VCaP (cell line): ENCODE measurements around the gene KIAA0319L.
A peak's percentile ranks its signal among the peaks of the same experiment; 100 is the strongest.
"Not testable (repeated sequence)": the region's sequence is repeated elsewhere in the genome, so short reads cannot be mapped to it uniquely, and the experiment has no call there.

ENCODE experiments used
- H3K27ac ChIP-seq: fragments of 450-650 bp; 2 replicates; pipeline ENCODE4 v1.5.1; 2017
- TF ChIP-seq, protein P1 (sequence below): fragments of 450-650 bp; conservative IDR thresholded peaks from 2 replicates; pipeline ENCODE4 v1.5.1; 2017; ENCODE audit warnings: mild to moderate bottlenecking, moderate library complexity

Gene KIAA0319L

DNA sequence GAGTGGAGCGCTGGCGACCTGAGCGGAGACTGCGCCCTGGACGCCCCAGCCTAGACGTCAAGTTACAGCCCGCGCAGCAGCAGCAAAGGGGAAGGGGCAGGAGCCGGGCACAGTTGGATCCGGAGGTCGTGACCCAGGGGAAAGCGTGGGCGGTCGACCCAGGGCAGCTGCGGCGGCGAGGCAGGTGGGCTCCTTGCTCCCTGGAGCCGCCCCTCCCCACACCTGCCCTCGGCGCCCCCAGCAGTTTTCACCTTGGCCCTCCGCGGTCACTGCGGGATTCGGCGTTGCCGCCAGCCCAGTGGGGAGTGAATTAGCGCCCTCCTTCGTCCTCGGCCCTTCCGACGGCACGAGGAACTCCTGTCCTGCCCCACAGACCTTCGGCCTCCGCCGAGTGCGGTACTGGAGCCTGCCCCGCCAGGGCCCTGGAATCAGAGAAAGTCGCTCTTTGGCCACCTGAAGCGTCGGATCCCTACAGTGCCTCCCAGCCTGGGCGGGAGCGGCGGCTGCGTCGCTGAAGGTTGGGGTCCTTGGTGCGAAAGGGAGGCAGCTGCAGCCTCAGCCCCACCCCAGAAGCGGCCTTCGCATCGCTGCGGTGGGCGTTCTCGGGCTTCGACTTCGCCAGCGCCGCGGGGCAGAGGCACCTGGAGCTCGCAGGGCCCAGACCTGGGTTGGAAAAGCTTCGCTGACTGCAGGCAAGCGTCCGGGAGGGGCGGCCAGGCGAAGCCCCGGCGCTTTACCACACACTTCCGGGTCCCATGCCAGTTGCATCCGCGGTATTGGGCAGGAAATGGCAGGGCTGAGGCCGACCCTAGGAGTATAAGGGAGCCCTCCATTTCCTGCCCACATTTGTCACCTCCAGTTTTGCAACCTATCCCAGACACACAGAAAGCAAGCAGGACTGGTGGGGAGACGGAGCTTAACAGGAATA, 20.1 kb upstream of the KIAA0319L start:
- H3K27ac ChIP-seq = no peak overlapping the region

DNA sequence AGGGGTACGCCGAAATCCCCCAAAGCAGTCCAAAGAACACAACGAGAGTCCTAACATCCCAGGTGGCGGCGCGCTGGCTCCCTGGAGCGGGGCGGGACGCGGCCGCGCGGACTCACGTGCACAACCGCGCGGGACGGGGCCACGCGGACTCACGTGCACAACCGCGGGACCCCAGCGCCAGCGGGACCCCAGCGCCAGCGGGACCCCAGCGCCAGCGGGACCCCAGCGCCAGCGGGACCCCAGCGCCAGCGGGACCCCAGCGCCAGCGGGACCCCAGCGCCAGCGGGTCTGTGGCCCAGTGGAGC, 19.5 kb upstream of the KIAA0319L start:
- not testable (repeated sequence) for H3K27ac ChIP-seq

More for the DNA sequence above, 20.1 kb upstream of the KIAA0319L start:
- TF ChIP-seq, protein P1, sequence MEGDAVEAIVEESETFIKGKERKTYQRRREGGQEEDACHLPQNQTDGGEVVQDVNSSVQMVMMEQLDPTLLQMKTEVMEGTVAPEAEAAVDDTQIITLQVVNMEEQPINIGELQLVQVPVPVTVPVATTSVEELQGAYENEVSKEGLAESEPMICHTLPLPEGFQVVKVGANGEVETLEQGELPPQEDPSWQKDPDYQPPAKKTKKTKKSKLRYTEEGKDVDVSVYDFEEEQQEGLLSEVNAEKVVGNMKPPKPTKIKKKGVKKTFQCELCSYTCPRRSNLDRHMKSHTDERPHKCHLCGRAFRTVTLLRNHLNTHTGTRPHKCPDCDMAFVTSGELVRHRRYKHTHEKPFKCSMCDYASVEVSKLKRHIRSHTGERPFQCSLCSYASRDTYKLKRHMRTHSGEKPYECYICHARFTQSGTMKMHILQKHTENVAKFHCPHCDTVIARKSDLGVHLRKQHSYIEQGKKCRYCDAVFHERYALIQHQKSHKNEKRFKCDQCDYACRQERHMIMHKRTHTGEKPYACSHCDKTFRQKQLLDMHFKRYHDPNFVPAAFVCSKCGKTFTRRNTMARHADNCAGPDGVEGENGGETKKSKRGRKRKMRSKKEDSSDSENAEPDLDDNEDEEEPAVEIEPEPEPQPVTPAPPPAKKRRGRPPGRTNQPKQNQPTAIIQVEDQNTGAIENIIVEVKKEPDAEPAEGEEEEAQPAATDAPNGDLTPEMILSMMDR = no peak

DNA sequence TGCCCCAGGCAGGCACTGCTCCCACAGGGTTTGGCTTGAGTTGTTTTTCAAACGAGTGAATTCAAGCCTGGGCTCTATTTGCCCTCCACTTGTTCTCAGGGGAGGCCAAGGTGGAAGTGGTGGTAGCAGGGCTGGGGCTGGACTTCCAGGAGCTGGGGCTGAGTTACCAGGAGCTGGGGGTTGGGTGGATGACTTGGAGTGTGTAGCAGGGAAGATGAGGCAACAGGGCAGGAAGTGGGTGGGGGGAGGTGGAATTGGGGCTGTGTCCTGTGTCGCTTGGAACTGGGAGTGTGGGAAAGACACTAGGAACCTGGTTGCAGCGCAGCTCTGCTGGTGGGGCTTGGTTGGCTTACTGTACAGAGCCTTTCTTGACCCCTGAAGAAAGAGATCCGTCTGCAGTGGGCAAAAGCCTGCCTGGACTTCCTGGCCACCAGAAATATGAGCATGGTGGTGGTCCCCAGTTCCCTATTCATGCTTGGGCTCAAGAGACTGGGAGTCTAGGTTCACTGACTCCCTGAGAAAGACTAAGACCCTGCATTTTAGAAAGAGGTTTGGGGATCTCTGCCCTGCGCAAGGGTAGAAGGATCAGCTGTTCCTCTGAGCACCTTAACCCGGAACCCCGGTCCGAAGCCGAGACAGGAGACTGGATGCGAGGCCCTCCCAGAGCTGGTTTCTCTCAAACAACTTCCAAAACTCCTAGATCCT, 19.0 kb upstream of the KIAA0319L start:
- TF ChIP-seq, protein P1 = no peak
- peak overlapping the region; percentile 77 for H3K27ac ChIP-seq

DNA sequence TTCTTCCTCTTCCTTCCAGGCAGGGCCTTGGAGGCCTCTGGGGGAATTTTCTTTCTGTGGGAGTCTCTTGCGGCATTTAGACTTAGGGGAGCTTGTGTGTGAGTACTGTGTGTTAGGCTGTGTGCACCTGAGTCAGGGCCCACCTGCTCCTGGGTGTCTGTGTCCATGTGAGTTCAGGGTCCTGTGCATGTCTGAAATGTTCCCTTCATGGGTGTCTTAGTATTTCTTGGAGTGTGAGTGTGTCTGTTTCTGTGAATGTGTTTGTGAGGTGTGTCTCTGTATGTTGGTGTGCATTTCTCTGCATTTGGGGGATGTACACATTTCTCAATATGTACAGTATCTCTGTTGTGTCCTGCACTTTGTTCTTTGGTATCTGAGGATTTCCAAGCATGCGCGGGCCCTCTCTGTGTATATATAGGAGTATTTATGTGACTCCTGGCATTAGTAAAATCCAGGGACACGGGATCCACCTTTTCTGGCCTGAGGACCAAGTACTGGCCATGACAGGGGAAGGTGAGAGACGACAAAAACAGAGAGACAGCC, 18.3 kb upstream of the KIAA0319L start:
- H3K27ac ChIP-seq = peak overlapping the region; percentile 77
- TF ChIP-seq, protein P1 = no peak

DNA sequence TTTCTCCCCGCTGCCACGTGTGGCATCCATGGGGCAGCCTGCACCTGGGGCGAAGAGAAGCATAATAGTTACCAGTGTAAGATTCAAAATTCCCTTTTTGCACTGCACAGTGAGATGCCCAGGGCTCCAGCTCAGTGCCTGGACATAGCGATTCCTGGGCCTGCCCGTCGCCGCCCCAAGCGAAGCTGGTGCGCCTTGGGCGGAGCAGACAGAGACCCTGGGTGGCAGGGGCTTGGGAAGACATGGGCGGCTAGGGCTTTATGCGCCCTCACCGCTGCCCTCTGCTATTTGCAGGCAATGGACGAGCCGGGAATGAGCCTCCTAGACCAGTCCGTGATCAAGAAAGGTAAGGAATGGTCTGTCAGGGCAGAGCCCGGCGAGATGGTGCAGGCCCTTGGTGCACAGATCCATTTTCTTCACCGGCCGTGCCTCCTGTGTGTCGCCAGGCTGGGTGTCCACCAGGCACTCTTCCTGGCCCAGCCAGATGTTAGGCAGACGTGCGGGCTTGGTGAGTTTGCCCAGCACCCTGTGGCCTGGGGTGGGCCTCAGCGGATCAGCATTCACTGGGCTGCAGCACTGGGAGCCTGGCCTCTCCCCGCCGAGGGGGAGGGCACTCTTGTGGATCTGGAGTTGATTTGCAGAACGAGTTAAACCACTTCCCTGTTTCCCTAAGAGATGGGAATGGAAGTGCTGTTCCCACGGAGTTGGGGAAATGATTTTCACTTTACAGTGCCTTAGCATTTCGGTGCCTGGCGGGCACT, 17.6 kb upstream of the KIAA0319L start:
- TF ChIP-seq, protein P1 = no peak
- H3K27ac ChIP-seq = peak overlapping the region; percentile 77

DNA sequence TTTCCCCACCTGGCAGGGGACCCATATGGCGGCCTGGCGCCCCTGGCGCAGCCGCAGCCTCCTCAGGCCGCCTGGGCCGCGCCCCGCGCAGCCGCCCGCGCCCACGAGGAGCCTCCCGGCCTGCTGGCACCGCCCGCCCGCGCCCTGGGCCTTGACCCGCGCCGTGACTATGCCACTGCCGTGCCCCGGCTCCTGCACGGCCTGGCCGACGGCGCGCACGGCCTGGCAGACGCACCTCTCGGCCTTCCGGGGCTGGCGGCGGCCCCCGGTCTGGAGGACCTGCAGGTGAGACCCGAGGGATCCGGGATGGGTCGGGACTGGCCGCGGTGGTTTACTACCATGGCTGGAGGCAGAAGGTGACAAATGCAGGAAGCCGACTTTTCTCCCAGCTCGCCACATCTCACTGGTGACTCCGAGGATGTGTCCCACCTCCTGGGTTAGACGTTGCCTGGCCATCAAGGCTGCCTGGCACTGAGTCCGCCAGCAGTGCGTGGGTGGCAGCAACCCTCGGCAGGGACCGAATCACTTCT, 17.0 kb upstream of the KIAA0319L start:
- H3K27ac ChIP-seq = peak overlapping the region; percentile 77
- TF ChIP-seq, protein P1 = no peak

DNA sequence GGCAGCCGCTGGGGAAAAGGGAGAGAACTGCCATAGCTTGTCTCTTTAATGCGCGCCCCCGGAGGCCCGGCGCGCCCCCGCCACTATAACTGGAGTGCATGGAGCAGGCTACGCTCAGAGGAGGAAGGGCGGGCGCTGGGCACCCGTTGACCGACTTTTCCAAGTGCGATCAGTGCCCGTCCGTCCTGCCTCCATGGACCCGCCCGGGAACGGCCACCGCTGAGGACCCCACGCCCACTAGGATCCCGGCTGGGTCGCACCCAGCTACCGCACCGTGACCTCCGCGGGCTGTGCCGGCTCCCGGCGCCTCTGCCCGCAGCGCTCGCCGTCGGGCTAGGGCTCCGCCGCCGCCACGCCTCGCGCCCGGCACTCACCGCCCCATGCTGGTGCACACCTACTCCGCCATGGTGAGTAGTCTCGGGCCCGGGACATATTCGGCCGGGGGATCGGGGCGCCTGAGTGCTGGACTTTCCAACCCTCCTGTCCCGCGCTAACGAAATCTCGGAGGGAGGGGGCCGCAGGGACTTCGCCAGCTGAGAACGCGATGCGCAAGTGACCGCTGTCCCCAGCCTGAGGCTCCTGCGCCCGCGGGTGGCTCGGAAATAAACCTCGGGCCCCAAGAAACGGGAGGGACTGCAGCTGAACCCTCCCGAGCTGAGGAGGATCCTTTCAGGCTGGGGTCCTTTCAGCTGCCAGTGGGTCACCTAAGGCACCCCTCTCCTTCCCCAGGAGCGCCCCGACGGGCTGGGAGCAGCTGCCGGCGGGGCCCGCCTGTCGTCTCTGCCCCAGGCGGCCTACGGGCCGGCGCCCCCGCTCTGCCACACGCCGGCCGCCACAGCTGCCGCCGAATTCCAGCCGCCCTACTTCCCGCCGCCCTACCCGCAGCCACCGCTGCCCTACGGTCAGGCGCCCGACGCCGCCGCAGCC, 16.3 kb upstream of the KIAA0319L start, which contains the start of gene TFAP2E:
Gene TFAP2E, plus strand, starts transcription at position 117 of the 927 bp plus-strand sequence. Its CDS starts 264 bp downstream, at position 381.
- TF ChIP-seq, protein P1 = no peak
- H3K27ac ChIP-seq = peak within 1 kb of the TSS; percentile 77
